Caco-2 (cell line): ENCODE results near the gene ABCB11. TPM values are rescaled to one million over a fixed set of nuclear protein-coding genes. Genes with fewer than 3 reads are reported as not detected.

Experiments used
- BruUV-seq: library from RNA; stranded (reverse); fragments of 400-500 nt; replicated peaks from 2 replicates; lab custom pipeline; 2021; lab: Mats Ljungman, UMichigan
- CTCF ChIA-PET: fragments of 300-600 bp; sonication (Branson Sonifier 250); formaldehyde crosslinking; loops from one replicate; lab custom pipeline; 2022; ENCODE audit warnings: antibody characterized with exemption; lab: Charles Lee
- POLR2A ChIA-PET: fragments of 300-600 bp; sonication (Branson Sonifier 250); formaldehyde crosslinking; loops from one replicate; lab custom pipeline; 2022; ENCODE audit warnings: antibody characterized with exemption; lab: Charles Lee
- DNase-seq, 2 experiments: peaks; one replicate each; pipeline versions ENCODE4 v3.0.0 to v3.0.0-alpha.2; 2020 to 2022
- H3K27me3 ChIP-seq: replicated peaks from 2 replicates; pipeline ENCODE4 v1.6.0; 2011; ENCODE audit warnings: low read length; ENCODE audit not compliant: control insufficient read depth, insufficient read depth
- H3K36me3 ChIP-seq: 2 replicates; pipeline ENCODE4 v1.5.1; 2011; ENCODE audit warnings: low read length; ENCODE audit not compliant: control insufficient read depth, insufficient read depth
- H3K4me1 ChIP-seq: fragments of 250-450 bp; sonication (Bioruptor Pico); 2 replicates; pipeline ENCODE4 v1.5.1; 2020; ENCODE audit warnings: mild to moderate bottlenecking
- H3K4me3 ChIP-seq: 2 replicates; pipeline ENCODE4 v1.5.1; 2011; ENCODE audit warnings: low read depth, mild to moderate bottlenecking, control low read depth, low read length
- H3K9me3 ChIP-seq: fragments of 250-450 bp; sonication (Bioruptor Pico); 2 replicates; pipeline ENCODE4 v1.5.1; 2020; ENCODE audit warnings: mild to moderate bottlenecking, moderate library complexity
- H3K27ac Mint-ChIP-seq: one replicate; pipeline ENCODE4 v1.8.0; 2022; ENCODE audit warnings: mixed read lengths; ENCODE audit not compliant: unreplicated experiment
- H3K27me3 Mint-ChIP-seq: one replicate; pipeline ENCODE4 v1.8.0; 2022; ENCODE audit warnings: mixed read lengths; ENCODE audit not compliant: insufficient read depth, unreplicated experiment
- H3K36me3 Mint-ChIP-seq: one replicate; pipeline ENCODE4 v1.8.0; 2022; ENCODE audit warnings: mild to moderate bottlenecking, mixed read lengths; ENCODE audit not compliant: insufficient read depth, unreplicated experiment
- H3K4me1 Mint-ChIP-seq: one replicate; pipeline ENCODE4 v1.8.0; 2022; ENCODE audit warnings: low read depth, mixed read lengths; ENCODE audit not compliant: unreplicated experiment
- H3K4me3 Mint-ChIP-seq: one replicate; pipeline ENCODE4 v1.8.0; 2022; ENCODE audit warnings: mild to moderate bottlenecking, moderate library complexity, mixed read lengths; ENCODE audit not compliant: unreplicated experiment
- H3K9me3 Mint-ChIP-seq: one replicate; pipeline ENCODE4 v1.8.0; 2022; ENCODE audit warnings: mixed read lengths; ENCODE audit not compliant: unreplicated experiment
- CTCF ChIP-seq, 2 experiments: fragments of 200-600 bp in 1 of 2; IDR thresholded peaks; 1 replicate in 1 of 2; 2 replicates in 1 of 2; pipeline versions ENCODE4 v1.5.1 to v1.8.0; 2011 to 2022; ENCODE audit warnings: antibody characterized with exemption in 1 of 2, control low read depth in 1 of 2, inconsistent platforms in 1 of 2, low read depth in 1 of 2, low read length in 1 of 2, mild to moderate bottlenecking in 1 of 2, moderate library complexity in 1 of 2; ENCODE audit not compliant: insufficient read depth in 1 of 2, severe bottlenecking in 1 of 2, unreplicated experiment in 1 of 2
- intact Hi-C: fragments of 100-400 bp; cut with micrococcal nuclease; formaldehyde crosslinking; loops from one replicate; pipeline ENCODE4 v1.10.0; 2022; ENCODE audit not compliant: unreplicated experiment
- total RNA-seq: library from RNA; stranded (reverse); gene quantifications from 2 replicates; pipeline ENCODE4 v1.2.3, GENCODE V29; 2022

Gene ABCB11
- total RNA-seq, 1 experiment from 2014 or later = not detected

GRCh38 chr2:168907940-168908662 lies 123.0 kb downstream of the ABCB11 start:
- Histone ChIP-seq H3K4me1 (no peaks in the 10 kb centered on the region), H3K27me3 (no peaks in the 10 kb centered on the region; the same call in 1 of the 2 replicates), H3K4me3 (no peak overlapping the region), H3K36me3 (no peaks in the 10 kb centered on the region), H3K9me3 (no peaks in the 10 kb centered on the region)
- no peak for TF ChIP-seq CTCF (IDR thresholded peaks at IDR 0.05; ENCODE audit: insufficient read depth in 1 of 2, low read depth in 1 of 2, low read length in 1 of 2, severe bottlenecking in 1 of 2, unreplicated experiment in 1 of 2)
- peaks cover 15% of the 10 kb centered on the region for H3K27me3 Mint-ChIP-seq
- H3K36me3 Mint-ChIP-seq = no peaks in the 10 kb centered on the region
- ChIA-PET POLR2A (no interaction called here), CTCF (no interaction called here)
- no peaks in the 10 kb centered on the region for H3K4me1 Mint-ChIP-seq
- DNase-seq = no peak
- BruUV-seq = no TSS peak
- intact Hi-C loops = no loop called here
- H3K27ac Mint-ChIP-seq = no peak overlapping the region
- no peaks in the 10 kb centered on the region for H3K9me3 Mint-ChIP-seq
- H3K4me3 Mint-ChIP-seq = no peak overlapping the region

GRCh38 chr2:168904358-168904757 lies 126.8 kb downstream of the ABCB11 start:
- no TSS peak for BruUV-seq
- Mint-ChIP-seq H3K27ac (no peak overlapping the region), H3K36me3 (no peaks in the 10 kb centered on the region), H3K27me3 (peaks cover 9% of the 10 kb centered on the region), H3K4me1 (no peaks in the 10 kb centered on the region), H3K9me3 (no peaks in the 10 kb centered on the region), H3K4me3 (no peak overlapping the region)
- H3K27me3 ChIP-seq = no peaks in the 10 kb centered on the region; the same call in 1 of the 2 replicates
- no peaks in the 10 kb centered on the region for H3K4me1 ChIP-seq
- no peaks in the 10 kb centered on the region for H3K36me3 ChIP-seq
- H3K9me3 ChIP-seq = no peaks in the 10 kb centered on the region
- ChIA-PET CTCF (no interaction called here), POLR2A (no interaction called here)
- H3K4me3 ChIP-seq = no peak overlapping the region
- TF ChIP-seq CTCF (IDR thresholded peaks at IDR 0.05; ENCODE audit: insufficient read depth in 1 of 2, low read depth in 1 of 2, low read length in 1 of 2, severe bottlenecking in 1 of 2, unreplicated experiment in 1 of 2) = no peak
- no peak for DNase-seq
- intact Hi-C loops = no loop called here

- H3K27me3 Mint-ChIP-seq = peaks cover 8% of the 10 kb centered on the region
- CTCF ChIA-PET = no interaction called here
These were observed 127.2 kb downstream of the ABCB11 start for GRCh38 chr2:168903888-168904287.

More at GRCh38 chr2:168903888-168904287, 127.2 kb downstream of the ABCB11 start:
- Mint-ChIP-seq H3K27ac (no peak overlapping the region), H3K4me3 (no peak overlapping the region), H3K36me3 (no peaks in the 10 kb centered on the region), H3K9me3 (no peaks in the 10 kb centered on the region), H3K4me1 (no peaks in the 10 kb centered on the region)
- intact Hi-C loops = no loop called here
- no peak for DNase-seq
- Histone ChIP-seq H3K36me3 (no peaks in the 10 kb centered on the region), H3K9me3 (no peaks in the 10 kb centered on the region), H3K4me1 (no peaks in the 10 kb centered on the region), H3K27me3 (no peaks in the 10 kb centered on the region; the same call in 1 of the 2 replicates), H3K4me3 (no peak overlapping the region)
- POLR2A ChIA-PET = no interaction called here
- TF ChIP-seq CTCF (IDR thresholded peaks at IDR 0.05; ENCODE audit: insufficient read depth in 1 of 2, low read depth in 1 of 2, low read length in 1 of 2, severe bottlenecking in 1 of 2, unreplicated experiment in 1 of 2) = no peak
- no TSS peak for BruUV-seq
